GM19395 (cell line): Measurements from ENCODE around the gene XPC.
"Not testable (repeated sequence)": the region's sequence is repeated elsewhere in the genome, so short reads cannot be mapped to it uniquely, and the experiment has no call there.

Experiments
- ATAC-seq: cut with Tn5 transposase; IDR thresholded peaks from one replicate; pipeline ENCODE4 v1.9.1; 2021; ENCODE audit warnings: mild to moderate bottlenecking, moderate library complexity; ENCODE audit not compliant: unreplicated experiment

XPC gene

DNA sequence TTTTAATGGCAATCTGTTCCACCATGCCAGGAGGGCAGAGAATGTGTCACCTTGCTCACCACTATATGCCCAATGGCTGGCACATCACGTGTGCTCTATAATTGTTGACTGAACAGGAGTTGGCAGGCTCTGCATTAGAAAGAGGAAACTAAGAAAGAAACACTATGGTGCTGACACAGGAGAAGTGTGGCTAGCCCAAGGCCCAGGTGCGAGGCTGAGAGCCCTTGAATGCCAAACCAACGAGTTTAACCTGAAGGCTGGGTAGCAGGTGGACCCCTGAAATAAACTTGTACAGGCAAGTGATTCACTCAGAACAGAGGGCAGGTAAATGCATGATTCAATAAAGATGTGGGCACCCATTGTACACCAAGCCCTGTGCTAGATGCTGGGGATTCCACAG, 56.1 kb downstream of the XPC start:
- no peak for ATAC-seq

DNA sequence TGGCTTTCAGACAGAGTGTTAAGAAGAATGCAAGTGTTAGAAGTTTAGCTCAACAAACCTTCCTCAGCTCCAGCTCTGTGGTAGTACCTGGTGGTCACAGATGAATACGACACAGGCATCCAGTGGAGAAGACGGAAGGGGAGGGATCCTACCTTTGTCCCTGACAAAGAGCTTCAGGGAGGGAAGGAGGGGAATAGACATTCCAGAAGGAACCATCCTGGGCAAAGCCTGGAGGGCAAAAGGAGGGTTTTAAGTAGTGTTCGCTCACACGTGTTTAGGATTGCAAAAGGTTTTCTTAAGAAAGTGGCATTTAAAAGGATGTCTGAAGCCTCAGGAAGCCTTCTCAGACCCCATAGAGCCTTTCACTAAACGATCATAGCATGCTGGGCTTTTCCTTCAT, 56.5 kb downstream of the XPC start:
- ATAC-seq: no peak

DNA sequence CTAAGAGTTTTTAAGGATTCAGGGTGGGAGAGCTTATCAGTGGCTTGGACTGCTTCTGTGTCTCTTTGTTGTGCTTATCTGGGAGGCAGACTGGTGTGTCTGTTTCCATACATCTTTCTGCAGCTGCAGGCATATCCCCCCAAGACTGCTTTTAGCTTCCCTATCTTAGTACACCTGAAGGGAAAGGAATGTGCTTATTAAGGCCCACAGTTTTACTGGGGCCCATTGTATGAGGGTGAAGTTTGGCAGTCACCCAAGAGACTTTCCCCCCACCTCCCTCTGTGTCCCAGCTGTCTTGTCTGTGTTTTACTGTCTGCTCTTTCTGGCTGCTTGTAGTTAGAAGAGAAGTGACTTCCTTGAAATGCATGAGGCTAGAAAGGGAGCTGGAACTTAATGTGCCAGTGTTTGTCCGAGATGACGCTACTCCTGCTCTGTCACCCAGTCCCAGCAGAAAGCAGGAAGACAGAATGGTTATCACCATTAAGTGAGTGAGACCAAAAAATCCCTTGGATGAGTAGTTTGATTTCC, 57.4 kb downstream of the XPC start:
- ATAC-seq: not testable (repeated sequence)

DNA sequence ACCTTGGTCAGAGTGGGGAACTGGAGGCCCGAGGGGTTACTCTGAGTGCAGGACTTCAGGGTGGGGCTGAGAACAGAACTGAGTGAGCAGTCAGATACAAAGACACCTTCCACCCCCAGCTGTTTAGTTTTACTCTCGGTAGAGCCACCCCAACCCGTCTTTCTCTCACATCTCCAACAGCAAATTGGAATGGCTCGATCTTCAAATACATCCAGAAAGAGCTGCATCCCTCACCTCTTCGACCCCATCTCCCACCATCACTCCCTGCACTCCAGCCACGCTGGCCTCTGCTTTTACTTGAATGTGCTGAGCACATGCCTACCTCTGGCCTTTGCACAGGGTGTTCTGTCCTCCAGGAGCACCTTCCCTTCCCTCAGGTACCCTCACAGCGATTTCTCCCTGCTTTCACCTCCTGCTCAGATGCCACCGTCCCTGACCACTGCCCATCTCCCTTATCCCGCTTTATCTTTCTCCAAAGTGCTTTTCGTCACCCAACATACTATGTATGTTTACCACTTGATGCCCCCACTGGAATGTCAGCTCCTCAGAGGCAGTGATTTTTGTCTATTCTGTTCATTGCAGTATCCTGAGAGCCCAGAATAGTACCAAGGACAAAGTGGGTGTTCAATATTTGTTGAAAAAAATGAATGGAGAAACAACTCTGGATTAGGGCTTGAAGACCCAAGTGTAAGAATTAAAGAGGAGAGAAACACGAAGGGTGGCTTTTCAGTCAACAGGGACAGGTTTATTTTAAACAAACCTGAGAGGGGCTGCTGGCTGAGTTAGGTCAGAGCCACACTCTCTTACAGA, 58.1 kb downstream of the XPC start:
- no peak for ATAC-seq

DNA sequence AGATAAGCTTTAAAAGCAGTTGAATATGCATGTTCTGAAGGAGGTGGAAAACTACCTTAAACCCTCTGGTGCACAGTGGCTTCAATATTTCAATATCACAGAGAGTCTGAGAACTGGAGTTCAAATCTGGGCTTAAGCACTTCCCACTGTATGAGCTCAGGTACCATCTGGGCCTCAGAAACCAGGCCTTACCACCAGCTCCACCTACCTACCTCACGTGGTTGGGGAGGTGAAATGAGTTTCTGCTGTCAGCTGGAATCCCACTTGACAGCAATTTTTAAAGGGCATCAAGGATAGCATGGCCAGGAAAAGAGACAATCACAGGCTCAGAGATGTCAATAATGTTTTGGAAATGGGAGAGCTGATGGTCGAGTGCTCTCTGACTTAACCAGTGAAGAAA, 58.8 kb downstream of the XPC start:
- ATAC-seq: no peak

DNA sequence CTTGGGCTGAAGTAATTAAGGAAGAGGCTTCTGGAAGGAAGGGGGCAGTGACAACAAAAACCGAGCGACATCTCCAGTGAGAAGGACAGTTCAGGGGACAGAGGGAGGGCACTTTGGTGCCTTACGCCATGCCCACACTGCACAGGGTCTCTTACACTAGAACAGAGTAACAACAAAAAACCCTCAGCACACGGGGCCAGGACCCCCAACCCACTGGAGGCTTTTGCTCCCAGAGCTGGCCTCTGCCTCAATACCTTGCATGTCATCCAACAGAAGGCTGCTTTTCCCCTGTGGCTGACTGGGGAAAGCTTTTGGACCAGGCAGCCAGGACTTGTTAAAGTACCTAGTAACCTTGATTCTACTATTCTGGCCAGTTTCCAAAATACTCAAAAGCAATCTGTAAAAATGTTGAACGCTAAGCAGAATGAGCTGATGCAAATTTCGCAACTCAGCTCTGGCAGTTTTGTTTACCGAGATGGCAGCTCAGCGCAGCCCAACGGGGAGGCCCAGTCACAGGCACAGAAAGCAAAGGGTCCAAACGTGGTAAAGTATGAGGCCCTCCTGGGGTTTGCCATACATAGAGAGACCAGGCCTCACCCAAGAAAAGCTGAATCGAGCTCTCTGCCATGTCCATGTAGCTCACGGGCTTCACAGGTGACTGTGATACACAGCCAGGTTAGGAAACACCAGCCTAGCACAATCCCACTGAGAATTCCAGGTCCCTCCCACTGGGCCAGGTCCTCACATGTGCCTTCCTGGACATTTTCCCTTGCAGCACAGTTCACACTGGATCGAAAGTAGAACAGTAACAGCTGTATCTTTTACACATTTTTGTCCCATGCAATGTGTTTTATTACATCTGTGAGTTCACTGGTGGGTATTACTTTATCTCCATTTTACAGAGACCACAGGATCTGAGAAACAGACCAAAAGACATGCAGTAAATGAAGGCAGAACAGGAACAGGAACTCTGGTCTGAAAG, 59.7 kb downstream of the XPC start:
- ATAC-seq: no peak

DNA sequence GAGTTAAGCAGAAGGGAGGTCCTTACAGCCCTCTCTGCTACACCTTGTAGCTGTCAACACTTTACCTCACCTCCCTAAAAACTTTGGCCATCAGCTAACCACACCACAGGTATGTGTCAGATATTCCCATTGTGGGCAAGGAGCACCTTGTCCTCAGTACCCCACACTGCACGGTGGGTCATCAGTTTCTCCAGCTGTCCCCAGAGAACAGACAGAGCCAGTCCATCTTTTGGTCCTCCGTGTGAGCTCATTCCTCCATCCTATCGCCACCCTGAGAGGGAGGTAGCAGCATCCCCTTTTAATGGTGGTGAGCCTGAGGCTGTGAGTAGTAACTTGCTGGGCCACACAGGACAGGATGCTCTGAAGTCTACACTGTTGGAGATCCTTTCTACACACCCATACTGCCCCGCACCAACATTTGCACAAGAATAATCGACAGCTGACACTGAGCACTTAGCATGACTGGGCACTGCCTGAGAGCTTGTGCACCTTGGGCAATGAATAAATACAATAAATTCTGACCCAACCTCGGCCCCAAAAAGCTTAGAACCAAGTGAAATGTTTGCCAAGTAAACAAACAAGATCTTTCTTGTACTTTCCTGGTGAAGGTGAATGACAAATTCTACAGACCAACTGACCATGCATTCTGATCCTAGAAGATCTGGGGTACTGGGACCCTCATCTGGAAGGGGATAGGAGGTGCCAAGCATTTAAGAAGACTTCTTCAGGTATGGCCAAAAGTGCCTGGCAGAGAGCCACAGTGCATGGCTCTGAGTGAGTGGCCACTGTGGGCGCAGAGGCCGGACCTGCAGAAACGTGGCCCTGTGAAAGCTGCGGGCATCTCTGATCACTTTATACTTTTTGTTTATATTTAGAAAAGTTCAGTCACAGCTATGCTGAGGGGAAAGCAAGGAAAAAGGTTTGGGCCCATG, 60.7 kb downstream of the XPC start:
- ATAC-seq: no peak

DNA sequence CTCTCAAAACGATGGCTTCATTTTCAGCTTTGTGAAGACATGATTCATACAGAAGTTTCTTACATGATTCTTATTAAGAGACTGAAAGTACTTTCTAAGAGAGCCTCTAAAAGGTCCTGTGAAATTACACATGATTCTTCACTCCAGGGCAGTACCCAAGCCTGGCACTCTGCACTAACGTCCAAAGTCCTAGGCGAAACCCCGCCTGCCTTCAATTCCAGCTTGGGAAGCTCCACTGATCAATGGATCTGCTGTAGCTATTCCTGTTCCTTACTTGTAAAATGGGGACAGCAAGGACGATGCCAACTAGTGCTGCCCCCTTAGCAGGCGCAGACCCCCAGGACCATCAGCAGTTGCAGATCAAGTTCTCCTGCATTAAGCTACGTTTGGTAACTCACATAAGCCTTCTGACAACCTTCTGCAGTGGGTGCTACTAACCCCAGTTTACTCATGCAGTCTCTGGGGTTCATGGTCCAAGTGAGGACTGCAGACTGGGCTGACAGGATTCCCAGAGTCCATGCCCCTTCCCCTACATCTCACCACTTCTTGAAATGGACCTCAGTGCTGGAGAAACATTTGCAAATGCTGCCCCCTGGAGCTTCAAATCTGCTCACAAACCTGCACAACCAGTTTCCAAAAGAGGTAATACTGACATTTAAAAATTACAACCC, 64.3 kb downstream of the XPC start:
- ATAC-seq: no peak

DNA sequence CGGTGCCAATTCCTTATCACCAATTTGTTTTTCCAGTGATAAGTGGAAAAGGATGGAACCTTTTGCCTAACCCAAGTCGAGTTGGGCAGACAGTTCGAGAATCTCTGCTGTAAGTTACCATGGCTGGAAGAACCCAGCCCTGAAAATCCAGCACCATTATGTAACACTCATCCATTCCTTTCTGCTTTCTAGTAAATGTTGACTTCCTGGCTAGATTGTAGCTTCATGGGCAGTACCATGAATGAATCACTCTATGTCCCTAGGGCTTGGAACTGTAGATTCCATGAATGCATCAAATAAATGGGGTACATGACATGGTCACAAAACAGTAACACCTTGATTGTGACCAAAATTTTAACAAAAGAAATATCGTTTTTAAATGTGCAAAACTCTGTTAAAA, 67.7 kb downstream of the XPC start:
- no peak for ATAC-seq

DNA sequence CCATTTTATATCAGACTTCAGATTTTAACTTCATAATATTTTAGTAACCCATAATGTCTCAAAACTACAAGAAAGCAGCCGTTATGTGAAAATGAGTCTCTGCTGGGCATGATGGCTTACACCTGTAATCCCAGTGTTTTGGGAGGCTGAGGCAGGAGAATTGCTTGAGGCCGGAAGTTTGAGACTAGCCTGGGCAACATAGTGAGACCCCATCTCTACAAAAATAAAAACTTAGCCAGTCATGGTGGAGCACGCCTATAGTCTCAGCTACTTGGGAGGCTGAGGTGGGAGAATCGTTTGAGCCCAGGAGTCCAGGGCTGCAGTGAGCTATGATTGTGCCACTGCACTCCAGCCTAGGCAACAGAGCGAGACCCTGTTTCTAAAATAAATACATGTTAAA, 68.6 kb downstream of the XPC start:
- ATAC-seq: not testable (repeated sequence)

DNA sequence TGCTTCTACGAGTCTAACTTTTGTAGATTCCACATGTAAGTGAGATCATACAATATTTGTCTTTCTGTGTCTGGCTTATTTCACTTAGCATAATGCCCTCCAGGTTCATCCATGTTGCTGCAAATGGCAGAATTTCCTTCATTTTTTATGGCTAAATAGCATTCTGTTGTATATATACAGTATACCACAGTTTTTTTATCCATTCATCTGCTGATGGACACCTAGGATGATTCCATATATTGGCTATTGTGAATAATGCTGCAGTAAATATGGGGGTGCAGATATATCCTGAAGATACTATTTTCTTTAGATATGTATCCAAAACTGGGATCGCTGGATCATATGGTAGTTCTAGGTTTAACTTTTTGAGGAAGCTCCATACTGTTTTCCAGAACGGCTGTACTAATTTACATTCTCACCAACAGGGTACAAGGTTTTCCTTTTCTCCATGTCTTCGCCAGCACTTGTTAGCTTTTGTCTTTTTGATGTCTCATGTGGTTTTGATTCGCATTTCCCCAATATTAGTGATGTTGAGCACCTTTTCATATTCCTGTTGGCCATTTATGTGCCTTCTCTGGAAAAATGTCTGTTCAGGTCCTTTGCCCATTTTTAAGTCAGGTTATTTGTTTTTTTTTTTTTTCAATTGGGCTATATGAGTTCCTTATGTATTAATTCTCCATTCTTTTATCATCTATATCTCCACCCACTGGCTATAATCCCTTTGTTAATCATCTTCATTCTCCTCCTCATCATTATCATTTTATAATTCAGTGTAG, 80.6 kb downstream of the XPC start:
- ATAC-seq: no peak

DNA sequence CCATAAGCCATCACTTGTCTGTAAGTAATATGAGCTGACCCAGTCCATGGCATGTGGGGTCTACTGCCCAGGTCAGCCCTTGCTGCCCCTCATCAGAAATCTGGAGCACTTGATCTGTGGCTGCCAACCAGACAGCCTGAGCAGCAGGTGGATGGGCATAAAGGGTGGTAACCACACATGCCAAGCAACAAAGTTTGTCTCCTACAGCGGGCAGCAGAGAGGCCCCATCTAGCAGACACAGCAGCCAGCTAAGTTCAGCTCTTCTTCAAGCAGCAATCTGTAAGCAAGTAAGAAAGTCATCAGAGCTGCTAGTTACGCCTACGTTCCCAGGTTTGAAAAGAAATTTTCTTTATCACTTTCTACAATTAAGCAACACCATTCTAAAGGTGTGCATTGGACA, 81.7 kb downstream of the XPC start:
- ATAC-seq: no peak
